Dermis blood vessel endothelial cell (primary cell): ENCODE results near the gene SLC6A18. TPM values are rescaled to one million over a fixed set of nuclear protein-coding genes. Genes with fewer than 3 reads are reported as not detected.

Experiments used
- DNase-seq: peaks from one replicate; pipeline ENCODE4 v3.0.0; 2010
- total RNA-seq: library from RNA; depleted of rRNA; stranded (reverse); fragments of >200 nt; gene quantifications from 2 replicates; pipeline ENCODE4 v1.2.3, GENCODE V29; 2014

Gene SLC6A18
- total RNA-seq, 1 donor from 2014 or later = not detected

DNA sequence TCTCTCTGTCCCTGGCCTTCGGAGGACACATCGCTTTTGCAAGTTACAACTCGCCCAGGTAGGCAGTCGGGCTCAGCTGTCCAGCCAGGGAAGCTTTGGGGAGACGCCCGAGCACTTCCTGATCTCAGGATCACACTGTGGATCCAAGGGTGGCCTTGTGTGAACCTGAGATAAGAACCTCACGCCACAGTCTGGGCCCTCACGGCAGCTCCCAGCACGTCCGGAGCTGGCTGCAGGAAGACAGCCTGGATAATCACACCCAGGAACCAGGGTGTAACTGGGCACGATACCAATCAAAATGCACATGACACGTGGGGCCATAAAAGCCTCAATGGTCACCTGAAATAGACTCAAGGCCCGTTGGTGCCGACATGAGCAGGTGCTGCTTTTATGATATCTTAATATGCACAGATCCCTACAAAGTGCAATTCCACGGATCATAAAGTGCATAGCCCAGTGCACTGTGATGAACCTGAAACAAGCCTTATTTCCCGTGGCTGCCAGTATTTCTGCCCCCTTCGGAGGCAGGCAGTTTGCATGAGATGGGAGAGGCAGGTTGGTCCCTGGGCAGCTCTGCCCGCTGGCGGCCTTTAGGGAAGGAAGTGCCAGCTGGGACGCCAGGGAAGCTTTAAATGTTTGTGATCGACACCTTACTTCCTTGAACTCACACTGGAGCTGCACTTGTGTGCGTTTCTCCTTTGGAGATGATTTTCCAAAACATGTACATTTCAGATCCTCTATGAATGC, 14.5 kb downstream of the SLC6A18 start:
- no peak for DNase-seq

DNA sequence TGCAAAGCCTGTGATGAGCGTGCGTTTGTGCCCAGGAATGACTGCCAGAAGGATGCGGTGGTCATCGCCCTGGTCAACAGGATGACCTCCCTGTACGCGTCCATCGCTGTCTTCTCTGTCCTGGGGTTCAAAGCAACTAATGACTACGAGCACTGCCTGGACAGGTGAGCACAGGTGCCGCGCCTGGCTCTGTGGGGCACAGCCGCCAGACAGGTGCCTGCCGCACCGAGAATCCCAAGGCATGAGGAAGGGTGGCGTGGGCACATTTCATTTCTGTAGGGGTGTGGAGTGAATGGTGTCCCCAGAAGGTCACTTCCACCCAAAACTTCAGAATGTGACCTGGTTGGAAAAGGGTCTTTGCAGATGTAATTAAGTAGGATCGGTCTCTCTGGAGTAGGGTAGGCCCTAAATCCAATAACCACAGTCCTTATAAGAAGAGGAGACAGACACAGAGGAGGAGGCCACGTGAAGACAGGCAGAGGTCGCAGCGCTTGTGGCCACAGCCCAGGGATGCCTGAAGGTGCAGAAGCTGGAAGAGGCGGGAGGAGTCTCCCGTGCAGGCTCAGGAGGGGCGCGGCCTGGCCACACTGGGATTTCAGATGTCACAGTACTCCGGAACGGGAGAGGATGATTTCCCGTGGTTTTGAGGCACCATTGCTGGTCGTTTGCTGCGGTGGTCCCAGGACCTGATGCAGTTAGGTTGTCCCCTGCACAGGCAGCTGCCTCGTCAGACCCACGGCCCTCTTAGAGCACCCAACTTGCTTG, 15.5 kb downstream of the SLC6A18 start:
- no peak for DNase-seq

- no peak for DNase-seq
Measured at GRCh38 chr5:1241509-1242080, 16.4 kb downstream of the SLC6A18 start.

DNA sequence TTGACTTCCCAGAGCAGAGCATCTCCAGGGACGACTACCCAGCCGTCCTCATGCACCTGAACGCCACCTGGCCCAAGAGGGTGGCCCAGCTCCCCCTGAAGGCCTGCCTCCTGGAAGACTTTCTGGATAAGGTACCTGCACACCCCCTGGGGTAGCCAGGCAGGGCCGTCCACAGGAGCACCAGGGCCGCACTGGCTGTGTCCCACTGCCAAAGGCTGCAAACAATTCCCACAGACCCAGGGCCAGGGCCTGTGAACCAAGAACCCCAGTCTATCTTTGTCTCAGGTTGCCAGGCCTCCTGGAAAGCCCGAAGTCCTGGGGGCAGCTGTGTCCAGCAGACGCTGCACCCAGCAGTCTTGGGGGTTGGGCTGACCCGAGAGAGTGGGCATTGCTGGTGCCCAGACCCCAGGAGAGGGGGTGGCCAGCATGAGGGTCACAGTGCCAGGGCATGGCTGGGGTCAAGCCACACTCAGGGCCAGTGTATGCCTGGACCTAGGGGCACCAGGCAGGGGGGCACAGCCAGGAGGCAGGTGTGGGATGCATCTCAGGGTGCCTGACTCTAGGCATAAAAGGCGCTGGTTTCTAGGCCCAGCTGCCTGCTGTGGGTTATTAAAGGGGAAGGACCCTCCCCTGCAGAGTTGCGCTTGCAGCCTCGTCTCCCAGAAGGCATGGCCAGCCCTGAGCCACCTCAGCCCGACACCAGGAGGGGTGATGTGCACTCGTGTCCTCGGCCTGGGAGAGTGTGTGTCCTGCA, 17.7 kb downstream of the SLC6A18 start:
- no peak for DNase-seq

DNA sequence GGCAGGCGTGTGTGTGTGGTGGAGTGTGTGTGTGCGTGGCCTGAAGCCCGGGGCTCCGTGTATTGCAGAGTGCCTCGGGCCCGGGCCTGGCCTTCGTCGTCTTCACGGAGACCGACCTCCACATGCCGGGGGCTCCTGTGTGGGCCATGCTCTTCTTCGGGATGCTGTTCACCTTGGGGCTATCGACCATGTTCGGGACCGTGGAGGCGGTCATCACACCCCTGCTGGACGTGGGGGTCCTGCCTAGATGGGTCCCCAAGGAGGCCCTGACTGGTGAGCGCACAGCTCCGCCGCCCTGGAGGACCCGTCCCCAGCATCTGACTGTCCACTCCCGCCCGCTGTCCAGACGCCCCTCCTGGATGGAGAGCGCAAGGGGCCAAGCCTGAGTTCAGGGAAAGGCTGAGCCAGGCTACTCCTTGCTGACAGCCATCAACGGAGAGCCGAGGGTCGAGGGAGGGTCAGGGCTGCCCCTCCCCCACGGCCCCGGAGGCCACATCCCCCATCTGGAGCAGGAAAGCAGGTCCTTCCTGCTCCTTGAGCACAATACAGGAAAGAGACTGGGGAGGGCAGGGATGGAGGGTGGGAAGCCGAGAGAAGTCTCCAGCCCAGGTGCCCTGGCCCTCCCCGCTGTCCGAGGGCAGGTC, 18.4 kb downstream of the SLC6A18 start:
- DNase-seq = no peak

DNA sequence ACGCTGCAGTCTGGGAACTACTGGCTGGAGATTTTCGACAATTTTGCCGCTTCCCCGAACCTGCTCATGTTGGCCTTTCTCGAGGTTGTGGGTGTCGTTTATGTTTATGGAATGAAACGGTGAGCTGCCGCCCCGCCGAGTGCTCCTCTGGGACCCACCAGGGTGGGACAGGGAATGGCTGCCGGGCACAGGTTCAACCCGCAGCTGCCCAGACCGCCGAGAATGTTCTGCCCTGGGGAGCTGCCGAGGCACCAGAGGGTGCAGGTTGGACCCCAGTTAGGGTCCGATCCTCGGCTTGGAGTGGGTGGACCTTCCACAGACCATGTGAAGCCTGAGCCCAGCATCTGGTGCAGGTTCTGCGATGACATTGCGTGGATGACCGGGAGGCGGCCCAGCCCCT, 19.1 kb downstream of the SLC6A18 start:
- no peak for DNase-seq

- no peak for DNase-seq
Measured at GRCh38 chr5:1244976-1245375, 19.8 kb downstream of the SLC6A18 start.

DNA sequence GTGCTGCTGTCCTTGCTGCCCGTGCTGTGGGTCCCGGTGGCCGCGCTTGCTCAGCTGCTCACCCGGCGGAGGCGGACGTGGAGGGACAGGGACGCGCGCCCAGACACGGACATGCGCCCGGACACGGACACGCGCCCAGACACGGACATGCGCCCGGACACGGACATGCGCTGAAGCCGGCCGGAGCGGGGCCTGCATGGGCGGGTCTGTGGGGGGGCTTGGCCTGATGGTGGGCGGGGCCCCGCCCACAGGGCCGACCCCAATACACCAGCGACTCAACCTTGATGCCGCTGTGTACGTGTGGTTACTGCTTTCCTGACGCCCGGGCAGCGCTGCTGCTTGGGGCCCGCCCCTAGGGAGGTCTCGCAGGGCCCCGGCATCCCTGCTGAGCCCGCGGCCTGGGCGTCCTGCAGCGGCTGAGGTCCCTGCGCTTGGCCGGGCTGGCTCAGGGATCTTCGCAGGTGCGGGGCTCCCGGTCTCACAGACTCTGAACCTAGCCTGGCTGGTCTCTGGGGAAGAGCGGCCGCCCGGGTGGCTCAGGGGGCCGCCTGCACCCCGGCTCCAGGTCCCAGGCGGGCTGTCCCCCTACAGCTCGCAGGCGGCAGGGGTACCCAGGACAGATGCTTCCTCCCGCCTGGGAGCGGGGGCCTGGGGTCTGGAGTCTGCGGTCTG, 20.9 kb downstream of the SLC6A18 start:
- DNase-seq = no peak

DNA sequence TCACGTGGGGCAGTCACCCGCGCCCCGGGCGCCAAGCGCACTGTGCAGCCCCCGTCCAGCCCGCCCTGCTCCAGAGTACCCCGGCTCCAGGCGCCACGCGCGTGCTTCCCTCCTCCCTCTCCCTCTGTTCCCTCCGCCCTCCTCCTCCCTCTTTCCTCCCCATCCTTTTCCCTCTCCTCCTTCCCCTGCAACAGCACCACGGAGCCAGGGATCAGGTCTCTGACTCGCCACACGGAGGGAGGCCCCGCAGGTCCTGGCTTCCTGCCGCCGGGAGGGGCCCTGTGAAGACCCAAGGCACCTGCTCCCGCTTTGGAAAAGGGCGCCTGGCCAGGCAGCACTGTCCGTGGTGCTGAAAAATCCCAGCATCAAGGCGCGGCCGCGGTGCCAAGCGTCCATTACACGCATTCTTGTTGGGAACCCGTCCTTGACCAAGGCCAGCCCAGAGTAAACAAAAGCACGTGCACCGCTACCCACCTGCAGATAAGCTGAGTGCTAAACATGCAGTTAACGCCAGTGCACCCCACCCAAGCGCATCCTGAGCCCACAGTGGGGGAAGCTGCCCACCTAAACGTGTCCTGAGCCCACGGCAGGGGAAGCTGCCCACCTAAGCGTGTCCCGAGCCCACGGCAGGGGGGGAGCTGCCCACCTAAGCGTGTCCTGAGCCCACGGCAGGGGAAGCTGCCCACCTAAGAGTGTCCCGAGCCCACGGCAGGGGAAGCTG, 21.7 kb downstream of the SLC6A18 start:
- peak; percentile 62 for DNase-seq

DNA sequence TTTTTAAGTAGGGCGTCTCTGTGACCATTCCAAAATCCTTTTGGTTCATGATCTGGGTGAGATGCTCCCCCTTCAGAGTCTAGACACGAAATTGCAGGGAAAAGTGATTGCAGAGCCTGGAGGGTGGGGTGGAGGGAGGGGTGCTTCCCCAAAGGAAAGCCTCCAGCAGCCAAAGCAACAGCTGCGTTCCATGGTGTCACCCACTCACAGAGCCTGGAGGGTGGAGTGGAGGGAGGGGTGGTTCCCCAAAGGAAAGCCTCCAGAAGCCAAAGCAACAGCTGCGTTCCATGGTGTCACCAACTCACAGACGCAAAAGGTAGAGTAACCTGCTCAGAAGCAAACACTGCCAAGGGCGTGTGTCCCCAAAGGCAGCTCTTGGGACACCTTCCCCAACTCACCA, 22.6 kb downstream of the SLC6A18 start:
- no peak for DNase-seq

DNA sequence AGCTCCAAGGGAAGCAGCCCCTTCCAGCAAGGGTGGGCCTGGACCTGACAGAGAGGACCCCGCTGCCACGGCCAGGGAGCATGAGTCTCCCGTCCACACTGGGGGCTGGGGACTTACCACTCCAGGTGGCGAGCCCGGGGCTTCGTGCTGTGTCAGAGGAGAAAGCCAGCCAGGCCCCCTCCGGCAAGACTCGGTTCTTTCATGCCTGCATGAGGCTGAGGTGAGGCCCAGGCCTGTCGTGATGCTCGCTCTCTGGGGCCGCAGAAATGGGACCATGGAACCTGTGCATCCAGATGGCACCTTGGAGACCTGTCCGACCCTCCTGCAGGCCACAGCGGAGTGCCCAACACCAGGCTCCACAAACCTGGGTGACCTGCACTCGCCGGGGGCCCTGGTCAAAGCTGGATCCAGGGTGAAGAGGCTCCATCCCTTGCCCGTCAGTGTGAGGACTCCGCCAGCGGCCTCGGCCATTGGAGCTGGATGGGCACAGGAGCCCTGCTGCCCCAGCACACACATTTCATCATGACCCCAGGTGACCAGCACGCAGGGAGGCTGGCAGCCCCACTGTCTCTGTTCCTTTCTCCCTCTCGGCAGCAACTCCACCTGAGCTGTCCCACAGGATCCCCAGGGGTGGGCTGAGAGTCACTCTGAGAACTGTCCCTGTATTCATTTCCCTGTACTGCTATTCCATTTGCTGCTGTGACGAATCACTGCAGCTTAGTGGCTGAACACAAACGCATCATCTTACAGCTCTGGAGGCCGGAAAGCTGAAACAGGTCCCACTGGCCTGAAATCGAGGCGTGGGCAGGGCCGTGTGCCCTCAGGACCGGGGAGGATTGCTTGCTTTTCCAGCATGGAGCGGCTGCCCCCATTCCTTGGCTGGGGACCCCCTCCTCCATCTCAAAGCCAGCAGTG, 24.4 kb downstream of the SLC6A18 start:
- no peak for DNase-seq

DNA sequence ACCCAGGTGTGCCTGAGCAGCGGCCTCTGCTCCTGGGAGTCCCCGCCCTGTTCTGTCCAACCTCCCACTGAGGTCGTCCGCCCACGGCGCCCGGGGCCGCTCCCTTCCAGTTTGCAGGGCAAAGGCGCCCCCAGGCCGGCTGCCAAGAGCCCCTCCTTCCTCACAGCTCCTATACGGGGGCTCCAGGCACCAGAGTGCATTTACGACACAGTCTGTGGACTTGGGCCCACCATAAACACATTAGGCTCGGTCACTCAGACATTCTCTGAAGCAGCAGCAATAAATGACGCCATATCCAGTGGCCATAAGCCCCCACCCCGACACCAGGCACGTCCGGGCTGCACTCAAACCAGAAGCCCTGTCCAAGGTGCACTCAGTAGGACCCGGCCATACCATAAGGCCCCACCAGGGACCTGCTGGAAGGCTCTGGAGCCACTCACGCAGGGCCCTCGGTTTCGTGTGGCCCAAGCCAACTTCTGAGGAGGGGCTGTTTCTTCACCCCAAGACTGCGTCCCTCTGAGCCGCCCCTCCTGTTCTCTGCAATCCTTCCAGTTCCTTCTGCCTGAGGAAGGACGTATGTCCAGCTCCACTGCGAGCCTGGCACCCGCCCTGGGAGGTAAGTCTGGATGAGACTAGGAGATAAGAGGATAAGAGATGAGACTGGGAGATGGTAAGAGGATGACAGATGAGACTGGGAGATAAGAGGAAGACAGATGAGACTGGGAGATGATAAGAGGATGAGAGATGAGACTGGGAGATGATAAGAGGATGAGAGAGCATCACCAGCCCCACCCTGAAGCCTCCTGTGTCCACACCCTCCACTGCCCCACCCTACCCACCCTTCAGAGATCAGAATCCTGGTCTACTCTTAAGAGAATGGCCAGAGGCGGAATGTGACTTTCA, 26.7 kb downstream of the SLC6A18 start:
- no peak for DNase-seq

- no peak for DNase-seq
Measured at GRCh38 chr5:1252681-1253080, 27.5 kb downstream of the SLC6A18 start.

- no peak for DNase-seq
Measured at GRCh38 chr5:1253456-1254105, 28.4 kb downstream of the SLC6A18 start.

- no peak for DNase-seq
Measured at GRCh38 chr5:1254196-1254595, 29.0 kb downstream of the SLC6A18 start.

- DNase-seq = no peak
Measured at GRCh38 chr5:1255081-1255561, 29.9 kb downstream of the SLC6A18 start.

DNA sequence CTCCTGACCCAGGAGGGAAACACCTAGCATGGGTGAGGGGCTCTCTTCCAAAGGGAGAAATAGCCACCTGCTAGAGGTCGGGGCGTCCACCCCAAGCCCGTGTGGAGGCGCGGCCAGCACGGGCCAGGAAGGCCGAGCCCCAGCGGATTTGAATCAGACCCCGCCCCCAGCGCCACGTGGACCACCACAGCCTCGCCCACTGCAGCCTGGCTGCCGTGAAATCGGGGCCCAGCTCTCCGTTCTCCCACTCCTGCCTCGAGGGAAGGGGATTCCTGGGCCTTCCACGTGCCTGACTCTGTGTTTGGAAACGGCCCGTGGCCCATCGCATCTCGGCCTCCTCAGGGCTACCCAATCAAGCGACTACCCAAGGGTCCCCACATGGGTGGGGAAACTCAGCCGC, 31.6 kb downstream of the SLC6A18 start:
- no peak for DNase-seq

- no peak for DNase-seq
Measured at GRCh38 chr5:1257363-1257762, 32.2 kb downstream of the SLC6A18 start.
